GM06990 (cell line): ENCODE results near the gene SHROOM2.

ENCODE experiments used
- DNase-seq: peaks from one replicate; pipeline ENCODE4 v3.0.0-alpha.2; 2011; ENCODE audit not compliant: insufficient read length; ENCODE audit errors: extremely low read depth
- H3K27me3 ChIP-seq: replicated peaks from 2 replicates; pipeline ENCODE4 v1.6.0; 2011; ENCODE audit warnings: low read length; ENCODE audit not compliant: control insufficient read depth, insufficient read depth
- H3K36me3 ChIP-seq: 2 replicates; pipeline ENCODE4 v1.5.1; 2011; ENCODE audit warnings: low read length; ENCODE audit not compliant: control insufficient read depth, insufficient read depth
- H3K4me3 ChIP-seq: replicated peaks from 2 replicates; pipeline ENCODE4 v1.5.1; 2011; ENCODE audit warnings: low read depth, mild to moderate bottlenecking, control low read depth, low read length
- CTCF ChIP-seq: IDR thresholded peaks from 2 replicates; pipeline ENCODE4 v1.5.1; 2011; ENCODE audit warnings: low read length, control low read depth, mild to moderate bottlenecking, inconsistent platforms; ENCODE audit not compliant: insufficient read depth, poor library complexity, severe bottlenecking

SHROOM2 gene

GRCh38 chrX:9948406-9948805 is 162.2 kb downstream of the SHROOM2 start:
- Histone ChIP-seq H3K27me3 (no peaks in the 10 kb centered on the region; the same call in 1 of the 2 replicates), H3K4me3 (no peak overlapping the region), H3K36me3 (no peaks in the 10 kb centered on the region)
- TF ChIP-seq CTCF = no peak
- DNase-seq = no peak

DNA sequence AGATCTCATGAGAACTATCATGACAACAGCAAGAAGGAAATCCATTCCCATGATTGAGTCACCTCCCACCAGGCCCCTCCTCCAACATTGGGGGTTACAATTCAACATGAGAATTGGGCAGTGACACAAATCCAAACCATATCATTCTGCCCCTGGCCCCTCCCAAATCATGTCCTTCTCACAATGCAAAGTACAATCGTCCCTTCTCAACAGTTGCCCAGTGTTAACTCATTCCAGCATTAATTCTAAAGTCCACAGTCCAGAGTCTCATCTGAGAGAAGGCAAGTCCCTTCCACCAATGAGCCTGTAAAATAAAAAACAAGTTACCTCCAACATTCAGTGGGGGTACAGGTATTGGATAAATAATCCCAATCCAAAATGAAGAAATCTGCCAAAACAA is 166.1 kb downstream of the SHROOM2 start:
- H3K27me3 ChIP-seq = no peaks in the 10 kb centered on the region; the same call in 1 of the 2 replicates
- no peaks in the 10 kb centered on the region for H3K36me3 ChIP-seq
- no peak for DNase-seq
- no peak overlapping the region for H3K4me3 ChIP-seq
- TF ChIP-seq CTCF = no peak

- no peak for DNase-seq
- Histone ChIP-seq H3K36me3 (no peaks in the 10 kb centered on the region), H3K27me3 (no peaks in the 10 kb centered on the region; the same call in 1 of the 2 replicates), H3K4me3 (no peak overlapping the region)
- TF ChIP-seq CTCF = no peak
These were observed 167.2 kb downstream of the SHROOM2 start for GRCh38 chrX:9953396-9953795.

DNA sequence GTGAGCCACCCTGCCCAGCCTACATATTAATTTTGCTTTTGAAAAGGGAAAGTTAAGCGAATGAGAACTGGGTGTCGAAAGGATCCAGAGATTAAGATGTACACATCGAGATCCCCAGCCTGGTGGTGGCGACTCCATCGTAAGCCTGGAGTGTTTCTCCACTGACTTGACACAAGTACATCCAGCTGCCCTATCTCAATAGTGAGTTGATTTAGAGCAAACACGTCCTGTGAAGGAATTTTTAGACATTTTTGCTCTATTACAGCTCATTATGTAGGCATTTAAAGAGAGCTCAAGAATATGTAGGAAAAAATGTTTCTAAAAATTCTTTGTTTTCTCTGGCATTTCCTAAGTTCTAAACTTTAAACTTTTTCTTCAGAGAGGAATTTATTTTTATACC is 169.3 kb downstream of the SHROOM2 start:
- Histone ChIP-seq H3K4me3 (no peak overlapping the region), H3K27me3 (no peaks in the 10 kb centered on the region), H3K36me3 (no peaks in the 10 kb centered on the region)
- no peak for TF ChIP-seq CTCF
- no peak for DNase-seq

DNA sequence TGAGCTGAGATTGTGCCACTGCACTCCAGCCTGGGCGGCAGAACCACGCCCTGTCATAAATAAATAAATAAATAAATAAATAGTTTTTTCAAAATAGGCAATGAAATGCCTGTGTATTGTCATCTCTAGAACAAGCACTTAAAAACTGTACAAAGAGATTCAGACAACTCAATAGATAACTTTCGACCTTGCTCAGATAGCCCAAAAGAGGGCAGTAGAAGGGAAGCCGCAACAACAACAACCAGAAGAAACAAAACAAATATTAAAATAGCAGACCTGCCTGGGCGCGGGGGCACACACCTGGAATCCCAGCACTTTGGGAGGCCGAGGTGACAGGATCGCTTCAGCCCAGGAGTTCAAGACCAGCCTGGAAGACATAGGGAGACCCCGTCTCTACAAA is 171.5 kb downstream of the SHROOM2 start:
- DNase-seq = no peak
- peak; percentile 32 for TF ChIP-seq CTCF
- Histone ChIP-seq H3K27me3 (no peaks in the 10 kb centered on the region), H3K36me3 (no peaks in the 10 kb centered on the region), H3K4me3 (no peak overlapping the region)

DNA sequence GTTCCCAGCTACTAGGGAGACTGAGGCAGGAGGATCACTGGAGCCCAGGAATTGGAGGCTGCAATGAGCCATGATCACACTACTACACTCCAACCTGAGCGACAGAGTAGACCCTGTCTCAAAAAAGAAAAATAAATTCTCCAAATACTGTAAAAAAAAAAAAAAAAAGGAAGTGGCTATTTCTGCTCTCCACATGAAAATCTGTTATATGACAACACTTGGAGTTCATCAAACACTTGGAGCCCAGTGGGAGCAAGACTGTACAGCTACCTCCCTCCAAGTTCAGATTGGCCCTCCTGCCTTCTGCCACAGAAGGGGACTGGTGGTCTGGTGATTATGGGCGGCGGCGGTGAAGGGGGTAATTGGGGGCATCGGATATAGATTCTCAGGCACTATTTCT is 172.0 kb downstream of the SHROOM2 start:
- Histone ChIP-seq H3K36me3 (no peaks in the 10 kb centered on the region), H3K27me3 (no peaks in the 10 kb centered on the region), H3K4me3 (no peak overlapping the region)
- DNase-seq = no peak
- no peak for TF ChIP-seq CTCF
